Adrenal gland (tissue), 12 donors: ENCODE data around the gene ZSWIM8. TPM values are rescaled to one million over a fixed set of nuclear protein-coding genes. Genes with fewer than 3 reads are reported as not detected.
A peak's percentile ranks its signal among the peaks of the same experiment; 100 is the strongest.

Experiments
- DNase-seq, 7 donors: peaks; one replicate each; pipeline ENCODE4 v3.0.0-alpha.2; 2019 to 2020
- H3K27ac ChIP-seq, 5 donors: fragments of 200-600 bp; sonication (generic) in 4 of 5; 1 replicate in 3 of 5; 2 replicates in 2 of 5; pipeline versions ENCODE4 v1.5.1 to v1.8.0; 2016 to 2020; ENCODE audit warnings: mild to moderate bottlenecking in 1 of 5
- H3K27me3 ChIP-seq: fragments of 200-600 bp; 2 replicates; pipeline ENCODE4 v1.8.0; 2021
- H3K36me3 ChIP-seq, 2 donors: fragments of 200-600 bp; replicated peaks in 1 of 2; 1 replicate in 1 of 2; 2 replicates in 1 of 2; pipeline versions ENCODE4 v1.5.1 to v1.8.0; 2018 to 2022
- H3K4me1 ChIP-seq, 2 donors: fragments of 200-600 bp; replicated peaks in 1 of 2; 1 replicate in 1 of 2; 2 replicates in 1 of 2; pipeline versions ENCODE4 v1.5.1 to v1.8.0; 2018 to 2021
- H3K4me3 ChIP-seq, 4 donors: fragments of 200-600 bp; sonication (generic) in 3 of 4; one replicate each; pipeline ENCODE4 v1.5.1; 2016 to 2018
- H3K9me3 ChIP-seq, 3 donors: fragments of 200-600 bp; sonication (generic) in 1 of 3; replicated peaks in 1 of 3; 1 replicate in 2 of 3; 2 replicates in 1 of 3; pipeline versions ENCODE4 v1.5.1 to v1.8.0; 2016 to 2021
- CTCF ChIP-seq, 6 experiments: fragments of 450-650 bp in 4 of 6; fragments of 200-600 bp in 2 of 6; sonication (generic) in 1 of 6; IDR thresholded peaks; 1 replicate in 5 of 6; 2 replicates in 1 of 6; pipeline versions ENCODE4 v1.5.1 to v1.8.0; 2016 to 2021; ENCODE audit warnings: antibody characterized with exemption in 6 of 6, mild to moderate bottlenecking in 2 of 6, moderate library complexity in 1 of 6
- POLR2A ChIP-seq, 2 donors: fragments of 450-650 bp; IDR thresholded peaks; one replicate each; pipeline ENCODE4 v1.6.1; 2017; ENCODE audit warnings: antibody characterized with exemption in 2 of 2, mild to moderate bottlenecking in 2 of 2, moderate library complexity in 1 of 2
- WGBS, 4 donors: extraction: QIAGEN DNeasy Blood & Tissue Kit in 2 of 4; methylation state at CpG; one replicate each; pipeline versions ENCODE4 v1.1.5 to v1.1.7; 2013 to 2017; 5-methylcytosine and 5-hydroxymethylcytosine counted together
- intact Hi-C, 2 donors: fragments of 100-400 bp; cut with DNase I; formaldehyde crosslinking; loops; one replicate each; pipeline versions ENCODE4 v1.14.1 to v1.15.0; 2022 to 2023
- polyA plus RNA-seq, 3 donors: library from polyadenylated mRNA; stranded (reverse); fragments of 200-250 nt in 2 of 3; fragments of 350-450 nt in 1 of 3; fragmentation: Illumina TruSeq in 1 of 3; extraction: RNeasy Lipid Tissue Mini Kit (QIAGEN cat#74804) in 1 of 3; gene quantifications; one replicate each; pipeline ENCODE4 v1.2.3, GENCODE V29; 2013 to 2014
- total RNA-seq, 9 donors: library from RNA; depleted of rRNA in 4 of 9; stranded (reverse); fragments of >200 nt in 4 of 9; fragments of 120-200 nt in 1 of 9; fragmentation: NEBNext Ultra II Directional in 1 of 9; extraction: Animal tissue kit (Norgen Biotek cat#: 25700) in 1 of 9; gene quantifications; one replicate each; pipeline versions ENCODE4 v1.1.0 to v1.2.4, GENCODE V29; 2013 to 2023
- donor health status: healthy with polysubstance abuse.
- donor health status: Bipolar disorder and iron deficiency.
- donor health status: DM: yes; HTN: yes; CAD: no.
- donor health status: DM: no; HTN: no; CAD: no.
- donor health status: DM: no; HTN: no; CAD: no.
- donor health status: DM: yes; HTN: yes; CAD: no.

ZSWIM8 gene
- total and polyA plus RNA-seq, 12 donors, result 55.7 to 714 (median 114) TPM

GRCh38 chr10:73762915-73763314 lies 22.5 kb upstream of the ZSWIM8 start:
- TF ChIP-seq POLR2A (IDR thresholded peaks at IDR 0.05) (no peak), CTCF (IDR thresholded peaks at IDR 0.05) (no peak)
- peak overlapping the region in 1 of 5 donors; percentile 29 for H3K27ac ChIP-seq
- WGBS, 4 donors, result 39 to 60% (median 45%) methylated on average over 2 of the region's 2 CpGs
- intact Hi-C loops, result no loop called here
- H3K9me3 ChIP-seq, result no peaks in the 10 kb centered on the region
- no peak overlapping the region for H3K4me3 ChIP-seq
- peaks cover 0 to 91% of the 10 kb centered on the region in 2 donors for H3K36me3 ChIP-seq
- peaks cover 0 to 6% of the 10 kb centered on the region in 2 donors for H3K4me1 ChIP-seq
- no peaks in the 10 kb centered on the region for H3K27me3 ChIP-seq
- no peak for DNase-seq

GRCh38 chr10:73763343-73763742 lies 22.1 kb upstream of the ZSWIM8 start:
- intact Hi-C loops, result no loop called here
- DNase-seq, result no peak
- Histone ChIP-seq H3K36me3 (peaks cover 0 to 95% of the 10 kb centered on the region in 2 donors), H3K4me3 (no peak overlapping the region), H3K9me3 (no peaks in the 10 kb centered on the region), H3K4me1 (peaks cover 0 to 6% of the 10 kb centered on the region in 2 donors), H3K27me3 (no peaks in the 10 kb centered on the region), H3K27ac (peak overlapping the region in 1 of 5 donors; percentile 29)
- WGBS, 4 donors, result 71 to 83% (median 79%) methylated on average over 2 of the region's 2 CpGs
- TF ChIP-seq CTCF (IDR thresholded peaks at IDR 0.05), result no peak
- no peak for TF ChIP-seq POLR2A (IDR thresholded peaks at IDR 0.05)

- no peak overlapping the region for H3K4me3 ChIP-seq
- WGBS, 4 donors, result 87 to 90% (median 89%) methylated on average over 6 of the region's 6 CpGs
- H3K27ac ChIP-seq, result no peak overlapping the region
- H3K9me3 ChIP-seq, result no peaks in the 10 kb centered on the region
- intact Hi-C loops, result no loop called here
- H3K4me1 ChIP-seq, result no peaks in the 10 kb centered on the region
- H3K36me3 ChIP-seq, result peaks cover 0 to 100% of the 10 kb centered on the region in 2 donors
- TF ChIP-seq CTCF (IDR thresholded peaks at IDR 0.05) (no peak), POLR2A (IDR thresholded peaks at IDR 0.05) (no peak)
- no peaks in the 10 kb centered on the region for H3K27me3 ChIP-seq
- DNase-seq, result no peak
Measured at GRCh38 chr10:73765066-73765465, 20.3 kb upstream of the ZSWIM8 start.

- 81 to 92% (median 88%) methylated on average over 11 of the region's 11 CpGs for WGBS, 4 donors
- Histone ChIP-seq H3K27ac (no peak overlapping the region), H3K4me3 (no peak overlapping the region), H3K36me3 (peaks cover 0 to 76% of the 10 kb centered on the region in 2 donors), H3K4me1 (peaks cover 11 to 18% of the 10 kb centered on the region in 2 donors), H3K27me3 (no peaks in the 10 kb centered on the region), H3K9me3 (no peaks in the 10 kb centered on the region)
- no peak for DNase-seq
- TF ChIP-seq CTCF (IDR thresholded peaks at IDR 0.05), result no peak
- TF ChIP-seq POLR2A (IDR thresholded peaks at IDR 0.05), result no peak
- intact Hi-C loops, result no loop called here
Measured at GRCh38 chr10:73768881-73769280, 16.5 kb upstream of the ZSWIM8 start.
